Hematopoietic multipotent progenitor cell treated with erythropoietin and hydrocortisone succinate and interleukin-3 and kit ligand, for 17 days (in vitro differentiated cells): ENCODE measurements around the gene FEM1A.
A peak's percentile ranks its signal among the peaks of the same experiment; 100 is the strongest.
"Not testable (repeated sequence)": the region's sequence is repeated elsewhere in the genome, so short reads cannot be mapped to it uniquely, and the experiment has no call there.

Experiments used
- DNase-seq: peaks from one replicate; pipeline ENCODE4 v3.0.0-alpha.2; 2015; ENCODE audit warnings: low spot score

The FEM1A gene

GRCh38 chr19:4773047-4773640 is 18.4 kb upstream of the FEM1A start:
- DNase-seq: no peak

GRCh38 chr19:4774136-4774535 is 17.4 kb upstream of the FEM1A start:
- DNase-seq: no peak

- DNase-seq: no peak
Measured at GRCh38 chr19:4775627-4776152, 15.8 kb upstream of the FEM1A start.

GRCh38 chr19:4776436-4777211 is 14.9 kb upstream of the FEM1A start:
- DNase-seq: no peak

GRCh38 chr19:4778124-4778523 is 13.4 kb upstream of the FEM1A start:
- DNase-seq: not testable (repeated sequence)

- DNase-seq: no peak
Measured at GRCh38 chr19:4780860-4781259, 10.7 kb upstream of the FEM1A start.

GRCh38 chr19:4781801-4782200 is 9.7 kb upstream of the FEM1A start:
- no peak for DNase-seq

- not testable (repeated sequence) for DNase-seq
Measured at GRCh38 chr19:4786412-4787016, 5.0 kb upstream of the FEM1A start.

- DNase-seq: not testable (repeated sequence)
Measured at GRCh38 chr19:4792019-4792865, 708 bp downstream of the FEM1A start.

- DNase-seq: not testable (repeated sequence)
Measured at GRCh38 chr19:4792866-4793195, 1.3 kb downstream of the FEM1A start.

GRCh38 chr19:4793278-4793677 is 1.7 kb downstream of the FEM1A start:
- not testable (repeated sequence) for DNase-seq

- no peak for DNase-seq
Measured at GRCh38 chr19:4794971-4795370, 3.4 kb downstream of the FEM1A start.

- no peak for DNase-seq
Measured at GRCh38 chr19:4795400-4795799, 3.9 kb downstream of the FEM1A start.

GRCh38 chr19:4800591-4801081 is 9.1 kb downstream of the FEM1A start:
- no peak for DNase-seq

- no peak for DNase-seq
Measured at GRCh38 chr19:4801085-4801619, 9.6 kb downstream of the FEM1A start.

- no peak for DNase-seq
Measured at GRCh38 chr19:4802711-4803110, 11.2 kb downstream of the FEM1A start.

GRCh38 chr19:4803736-4804695 is 12.5 kb downstream of the FEM1A start:
- DNase-seq: peak; percentile 43

GRCh38 chr19:4805140-4805539 is 13.6 kb downstream of the FEM1A start:
- not testable (repeated sequence) for DNase-seq

- no peak for DNase-seq
Measured at GRCh38 chr19:4806384-4806783, 14.8 kb downstream of the FEM1A start.

- no peak for DNase-seq
Measured at GRCh38 chr19:4807188-4807587, 15.7 kb downstream of the FEM1A start.
